Adipocyte (in vitro differentiated cells): ENCODE data around the gene KCNQ2.

Source experiments
- DNase-seq: peaks from one replicate; pipeline ENCODE4 v3.0.0-alpha.2; 2015; ENCODE audit warnings: low read depth
- H3K27me3 ChIP-seq: replicated peaks from 2 replicates; pipeline ENCODE4 v1.7.0; 2013; ENCODE audit warnings: mild to moderate bottlenecking, low read length, moderate library complexity; ENCODE audit not compliant: control insufficient read depth, insufficient read depth
- H3K36me3 ChIP-seq: 2 replicates; pipeline ENCODE4 v1.7.0; 2013; ENCODE audit warnings: low read length, mild to moderate bottlenecking, moderate library complexity; ENCODE audit not compliant: control insufficient read depth, insufficient read depth, severe bottlenecking
- H3K4me1 ChIP-seq: 2 replicates; pipeline ENCODE4 v1.7.0; 2013; ENCODE audit warnings: mild to moderate bottlenecking, low read length, moderate library complexity; ENCODE audit not compliant: control insufficient read depth, insufficient read depth
- H3K4me3 ChIP-seq: 2 replicates; pipeline ENCODE4 v1.7.0; 2013; ENCODE audit warnings: mild to moderate bottlenecking, low read length, moderate library complexity
- H3K9ac ChIP-seq: 2 replicates; pipeline ENCODE4 v1.7.0; 2013; ENCODE audit warnings: mild to moderate bottlenecking, low read length, moderate library complexity
- H3K9me3 ChIP-seq: 2 replicates; pipeline ENCODE4 v1.7.0; 2013; ENCODE audit warnings: mild to moderate bottlenecking, low read length, moderate library complexity; ENCODE audit not compliant: control insufficient read depth

The KCNQ2 gene

DNA sequence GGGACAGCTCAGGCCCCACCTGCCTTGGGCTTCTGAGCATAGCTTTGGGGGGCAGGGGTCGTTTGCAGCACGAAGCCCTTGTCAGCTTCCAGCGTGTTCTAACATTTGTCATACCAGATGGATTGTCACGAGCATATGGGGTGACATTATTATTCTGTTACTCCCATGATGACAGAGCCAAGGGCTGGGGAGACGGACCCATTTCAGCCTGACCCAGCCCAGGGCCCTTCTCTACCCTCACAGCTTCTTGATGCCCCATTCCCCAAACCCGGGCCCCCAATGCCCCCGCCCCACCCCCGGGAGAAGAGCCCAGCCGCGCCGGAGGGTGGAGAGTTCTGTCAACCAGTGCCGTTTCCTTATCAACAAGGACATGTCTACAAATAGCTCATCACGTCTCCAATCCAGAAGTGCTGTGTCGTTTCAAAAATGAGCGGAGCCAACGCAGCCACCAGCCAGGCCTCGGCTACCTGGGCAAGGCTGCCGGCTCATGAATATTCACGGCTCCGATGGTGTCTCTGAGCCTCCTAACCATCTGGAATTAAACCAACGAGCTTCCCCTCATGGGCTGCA is 101.8 kb downstream of the KCNQ2 start:
- H3K4me1 ChIP-seq, result no peaks in the 10 kb centered on the region

GRCh38 chr20:63369724-63370617 is 102.5 kb downstream of the KCNQ2 start:
- no peaks in the 10 kb centered on the region for H3K4me1 ChIP-seq
- H3K4me3 ChIP-seq, result no peak overlapping the region
- no peak overlapping the region for H3K9ac ChIP-seq
- H3K36me3 ChIP-seq, result no peaks in the 10 kb centered on the region
- H3K27me3 ChIP-seq, result peaks cover 54% of the 10 kb centered on the region
- H3K9me3 ChIP-seq, result no peaks in the 10 kb centered on the region
- no peak for DNase-seq

More for the DNA sequence above, 101.8 kb downstream of the KCNQ2 start:
- H3K9me3 ChIP-seq, result no peaks in the 10 kb centered on the region
- H3K9ac ChIP-seq, result no peak overlapping the region
- H3K4me3 ChIP-seq, result no peak overlapping the region
- peaks cover 50% of the 10 kb centered on the region for H3K27me3 ChIP-seq
- no peak for DNase-seq
- H3K36me3 ChIP-seq, result no peaks in the 10 kb centered on the region

DNA sequence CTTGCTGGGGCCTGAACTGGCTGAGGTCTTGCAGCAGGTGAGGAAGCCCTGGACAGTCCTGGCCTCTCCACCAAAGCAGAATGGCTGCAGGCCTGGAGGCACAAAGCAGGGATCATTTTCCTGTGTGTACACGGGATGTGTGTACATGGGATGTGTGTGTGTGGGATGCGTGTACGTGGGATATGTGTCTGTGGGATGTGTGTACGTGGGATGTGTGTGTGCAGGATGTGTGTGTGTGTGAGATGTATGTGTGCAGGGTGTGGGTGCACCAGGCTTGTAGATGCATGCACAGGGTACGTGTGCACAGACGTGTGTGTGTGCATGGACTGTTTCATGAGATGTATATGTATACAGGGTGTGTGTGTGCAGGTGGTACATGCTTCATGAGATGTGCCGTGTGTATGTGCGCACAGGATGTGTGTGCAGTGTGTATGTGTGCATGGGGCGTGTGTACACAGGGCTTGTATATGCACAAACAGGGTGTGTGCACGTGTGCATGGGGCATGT is 103.4 kb downstream of the KCNQ2 start:
- no peak overlapping the region for H3K9ac ChIP-seq
- H3K9me3 ChIP-seq, result no peaks in the 10 kb centered on the region
- H3K27me3 ChIP-seq, result peaks cover 48% of the 10 kb centered on the region
- H3K4me1 ChIP-seq, result no peaks in the 10 kb centered on the region
- H3K36me3 ChIP-seq, result no peaks in the 10 kb centered on the region
- H3K4me3 ChIP-seq, result no peak overlapping the region
- no peak for DNase-seq

DNA sequence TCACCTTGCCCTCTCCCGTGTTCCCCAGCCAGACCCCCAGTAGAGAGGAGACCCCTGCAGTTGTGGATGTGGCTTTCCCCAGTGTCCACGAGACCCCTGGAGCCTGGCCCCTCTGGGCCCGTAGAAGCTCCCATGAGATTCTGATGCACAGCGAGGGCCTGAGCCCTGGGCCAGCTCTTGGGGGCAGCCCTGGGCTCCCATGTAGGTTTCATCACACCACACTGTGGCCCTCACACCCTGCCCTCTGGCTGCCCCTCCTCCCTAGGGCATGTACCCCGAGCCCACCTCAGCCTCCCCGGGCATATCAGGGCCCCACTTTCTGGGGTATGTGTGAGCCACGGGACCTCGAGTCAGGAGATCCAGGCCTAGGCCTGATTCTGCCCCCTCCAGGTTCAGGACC is 104.3 kb downstream of the KCNQ2 start:
- no peaks in the 10 kb centered on the region for H3K4me1 ChIP-seq
- no peak overlapping the region for H3K4me3 ChIP-seq
- no peaks in the 10 kb centered on the region for H3K9me3 ChIP-seq
- H3K36me3 ChIP-seq, result no peaks in the 10 kb centered on the region
- H3K9ac ChIP-seq, result no peak overlapping the region
- no peak for DNase-seq
- peaks cover 48% of the 10 kb centered on the region for H3K27me3 ChIP-seq

GRCh38 chr20:63367446-63368055 is 104.9 kb downstream of the KCNQ2 start:
- Histone ChIP-seq H3K9ac (no peak overlapping the region), H3K4me3 (no peak overlapping the region), H3K9me3 (no peaks in the 10 kb centered on the region), H3K4me1 (no peaks in the 10 kb centered on the region), H3K36me3 (no peaks in the 10 kb centered on the region), H3K27me3 (peaks cover 50% of the 10 kb centered on the region)
- DNase-seq, result no peak

- Histone ChIP-seq H3K27me3 (peaks cover 55% of the 10 kb centered on the region), H3K9ac (no peak overlapping the region), H3K36me3 (no peaks in the 10 kb centered on the region), H3K4me3 (no peak overlapping the region), H3K4me1 (no peaks in the 10 kb centered on the region), H3K9me3 (no peaks in the 10 kb centered on the region)
- DNase-seq, result no peak
Measured at GRCh38 chr20:63366390-63367365, 105.8 kb downstream of the KCNQ2 start.

GRCh38 chr20:63365601-63366389 is 106.7 kb downstream of the KCNQ2 start:
- Histone ChIP-seq H3K9me3 (no peaks in the 10 kb centered on the region), H3K4me3 (no peak overlapping the region), H3K9ac (no peak overlapping the region), H3K36me3 (no peaks in the 10 kb centered on the region), H3K4me1 (no peaks in the 10 kb centered on the region), H3K27me3 (peaks cover 47% of the 10 kb centered on the region)
- DNase-seq, result no peak

DNA sequence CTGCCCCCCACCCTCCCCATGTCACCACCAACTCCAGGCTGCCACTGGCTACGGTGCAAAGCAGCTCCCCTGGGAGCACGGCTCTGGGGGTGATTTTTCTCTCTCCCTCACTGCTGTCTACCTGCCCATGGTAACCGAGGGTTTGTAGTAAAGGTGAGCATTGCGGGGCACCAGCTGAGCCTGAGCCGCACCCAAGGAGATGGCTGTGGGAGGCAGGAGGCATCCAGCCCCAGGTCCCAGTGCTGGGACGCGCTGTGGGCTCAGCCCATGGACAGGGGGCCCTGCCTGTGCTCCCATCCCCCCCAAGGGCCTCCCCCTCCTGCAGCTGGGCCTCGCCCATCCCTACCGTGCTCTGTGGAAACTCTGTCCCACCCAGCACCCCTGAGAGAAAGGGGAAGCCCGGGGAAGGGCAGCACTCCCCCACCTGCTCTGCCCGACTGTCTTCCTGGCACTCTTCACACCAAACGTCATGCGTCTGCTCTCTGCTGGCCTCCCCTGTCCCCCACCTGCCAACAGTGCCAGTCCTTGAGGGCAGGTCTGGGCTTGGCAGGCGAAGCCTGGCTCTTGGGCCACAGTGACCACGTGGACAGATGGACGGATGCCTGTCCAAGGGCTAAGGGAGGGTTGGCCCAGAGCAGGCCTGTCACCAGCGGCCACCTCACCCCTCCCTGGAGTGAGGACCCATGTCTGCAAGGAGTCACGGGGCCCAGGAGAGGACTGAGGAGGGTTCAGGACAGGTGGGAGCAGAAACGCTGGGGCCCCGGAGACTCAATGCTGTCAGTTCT is 107.5 kb downstream of the KCNQ2 start:
- Histone ChIP-seq H3K4me3 (no peak overlapping the region), H3K4me1 (no peaks in the 10 kb centered on the region), H3K9ac (no peak overlapping the region), H3K27me3 (peaks cover 43% of the 10 kb centered on the region), H3K9me3 (no peaks in the 10 kb centered on the region), H3K36me3 (no peaks in the 10 kb centered on the region)
- DNase-seq, result no peak

DNA sequence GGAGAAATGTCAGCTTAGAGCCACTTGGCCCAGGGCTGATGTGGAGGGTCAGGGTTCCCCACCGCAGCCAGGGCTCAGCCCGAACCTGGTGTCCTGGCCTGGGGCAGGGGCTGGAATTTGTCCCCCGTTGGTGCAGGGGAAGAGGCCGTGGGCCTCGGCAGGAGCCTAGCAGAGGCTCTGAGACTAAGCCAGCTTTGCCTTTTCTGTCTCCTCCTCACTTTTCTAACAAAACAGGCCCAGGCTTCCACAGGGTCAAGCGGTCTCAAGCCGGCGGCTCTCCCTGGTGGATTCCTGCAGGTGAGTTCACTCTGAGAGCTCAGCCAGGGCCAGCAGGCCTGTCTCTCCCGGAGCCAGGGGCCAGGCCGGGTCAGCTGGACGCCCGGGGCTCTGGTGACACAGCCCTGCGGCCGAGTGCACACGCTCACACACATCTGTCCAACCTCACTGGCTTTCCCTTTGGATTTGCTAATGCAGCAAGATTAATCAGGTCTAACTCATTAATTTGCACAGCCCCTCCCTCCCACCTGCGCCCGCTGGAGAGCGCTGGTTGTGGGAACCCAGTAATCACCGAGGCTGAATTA is 108.4 kb downstream of the KCNQ2 start:
- no peak for DNase-seq
- Histone ChIP-seq H3K4me3 (no peak overlapping the region), H3K36me3 (no peaks in the 10 kb centered on the region), H3K9me3 (no peaks in the 10 kb centered on the region), H3K4me1 (no peaks in the 10 kb centered on the region), H3K27me3 (peaks cover 33% of the 10 kb centered on the region), H3K9ac (no peak overlapping the region)
